ENCODE measurements around the gene IKZF5. TPM values are rescaled to one million over a fixed set of nuclear protein-coding genes. Genes with fewer than 3 reads are reported as not detected.

The IKZF5 gene
- total and polyA plus RNA-seq, 4 donors, result 8.4 to 22.8 (median 17.0) TPM

- no peak overlapping the region for H3K27ac ChIP-seq (ENCODE audit: low read depth, low read length)
- H3K27me3 ChIP-seq (ENCODE audit: control insufficient read depth, insufficient read depth, low read length), result no peaks in the 10 kb centered on the region
- no peaks in the 10 kb centered on the region for H3K4me1 ChIP-seq (ENCODE audit: control insufficient read depth, insufficient read depth, low read length)
- peaks cover 8% of the 10 kb centered on the region for H3K36me3 ChIP-seq (ENCODE audit: control insufficient read depth, insufficient read depth, low read length)
- WGBS (ENCODE audit: insufficient coverage), result 75% methylated on average over 4 of the region's 9 CpGs
- no peaks in the 10 kb centered on the region for H3K9me3 ChIP-seq (ENCODE audit: control insufficient read depth, insufficient read depth, low read length)
- H3K4me3 ChIP-seq (ENCODE audit: low read depth, low read length), result no peak overlapping the region
- no peak for DNase-seq (ENCODE audit: low read depth in 4 of 6, low spot score in 6 of 6)
Measured at GRCh38 chr10:123017421-123018165, 9.0 kb upstream of the IKZF5 start.

GRCh38 chr10:123016228-123016627 is 7.6 kb upstream of the IKZF5 start:
- 97% methylated on average over 3 of the region's 4 CpGs for WGBS (ENCODE audit: insufficient coverage)
- DNase-seq (ENCODE audit: low read depth in 4 of 6, low spot score in 6 of 6), result no peak
- H3K36me3 ChIP-seq (ENCODE audit: control insufficient read depth, insufficient read depth, low read length), result peaks cover 12% of the 10 kb centered on the region
- H3K4me3 ChIP-seq (ENCODE audit: low read depth, low read length), result no peak overlapping the region
- no peak overlapping the region for H3K27ac ChIP-seq (ENCODE audit: low read depth, low read length)
- no peaks in the 10 kb centered on the region for H3K9me3 ChIP-seq (ENCODE audit: control insufficient read depth, insufficient read depth, low read length)
- no peaks in the 10 kb centered on the region for H3K4me1 ChIP-seq (ENCODE audit: control insufficient read depth, insufficient read depth, low read length)
- H3K27me3 ChIP-seq (ENCODE audit: control insufficient read depth, insufficient read depth, low read length), result no peaks in the 10 kb centered on the region

- Histone ChIP-seq H3K36me3 (ENCODE audit: control insufficient read depth, insufficient read depth, low read length) (peaks cover 12% of the 10 kb centered on the region), H3K4me1 (ENCODE audit: control insufficient read depth, insufficient read depth, low read length) (no peaks in the 10 kb centered on the region), H3K9me3 (ENCODE audit: control insufficient read depth, insufficient read depth, low read length) (no peaks in the 10 kb centered on the region), H3K27me3 (ENCODE audit: control insufficient read depth, insufficient read depth, low read length) (no peaks in the 10 kb centered on the region), H3K4me3 (ENCODE audit: low read depth, low read length) (no peak overlapping the region), H3K27ac (ENCODE audit: low read depth, low read length) (no peak overlapping the region)
- 100% methylated on average over 2 of the region's 2 CpGs for WGBS (ENCODE audit: insufficient coverage)
- DNase-seq (ENCODE audit: low read depth in 4 of 6, low spot score in 6 of 6), result no peak
Measured at GRCh38 chr10:123014772-123015171, 6.2 kb upstream of the IKZF5 start.

DNA sequence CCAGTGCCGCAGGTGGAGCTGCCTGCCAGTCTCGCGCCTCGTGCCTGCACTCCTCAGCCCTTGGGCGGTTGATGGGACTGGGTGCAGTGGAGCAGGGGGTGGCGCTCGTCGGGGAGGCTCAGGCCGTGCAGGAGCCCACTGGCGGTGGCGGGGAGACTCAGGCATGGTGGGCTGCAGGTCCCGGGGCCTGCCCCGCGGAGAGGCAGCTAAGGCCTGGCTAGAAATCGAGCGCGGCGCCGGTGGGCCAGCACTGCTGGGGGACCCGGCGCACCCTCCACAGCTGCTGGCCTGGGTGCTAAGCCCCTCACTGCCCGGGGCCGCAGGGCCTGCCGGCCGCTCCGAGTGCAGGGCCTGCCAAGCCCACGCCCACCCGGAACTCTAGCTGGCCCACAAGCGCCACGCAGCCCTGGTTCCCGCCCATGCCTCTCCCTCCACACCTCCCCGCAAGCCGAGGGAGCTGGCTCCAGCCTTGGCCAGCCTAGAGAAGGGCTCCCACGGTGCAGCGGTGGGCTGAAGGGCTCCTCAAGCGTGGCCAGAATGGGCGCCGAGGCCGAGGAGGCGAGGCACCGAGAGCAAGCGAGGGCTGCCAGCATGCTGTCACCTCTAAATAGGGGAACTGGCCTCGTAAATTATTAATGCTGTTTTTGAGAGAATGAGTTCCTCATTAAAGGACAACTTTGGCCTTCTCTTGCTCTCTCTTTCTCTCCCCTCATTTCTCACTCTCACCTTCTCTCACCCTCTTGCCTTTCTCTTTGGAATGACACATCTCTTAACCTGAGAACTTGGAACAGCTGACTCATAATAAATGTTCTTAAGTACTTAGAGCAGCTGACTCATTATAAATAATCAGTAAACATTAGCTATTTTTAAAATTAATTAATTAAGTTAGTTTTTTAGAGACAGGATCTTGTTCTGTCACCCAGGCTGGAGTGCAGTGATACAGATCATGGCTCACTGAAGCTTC is 5.1 kb upstream of the IKZF5 start:
- H3K4me1 ChIP-seq (ENCODE audit: control insufficient read depth, insufficient read depth, low read length), result peaks cover 3% of the 10 kb centered on the region
- no peak overlapping the region for H3K4me3 ChIP-seq (ENCODE audit: low read depth, low read length)
- no peaks in the 10 kb centered on the region for H3K27me3 ChIP-seq (ENCODE audit: control insufficient read depth, insufficient read depth, low read length)
- no peak for DNase-seq (ENCODE audit: low read depth in 4 of 6, low spot score in 6 of 6)
- WGBS (ENCODE audit: insufficient coverage), result 98% methylated on average over 38 of the region's 43 CpGs
- no peaks in the 10 kb centered on the region for H3K9me3 ChIP-seq (ENCODE audit: control insufficient read depth, insufficient read depth, low read length)
- peaks cover 12% of the 10 kb centered on the region for H3K36me3 ChIP-seq (ENCODE audit: control insufficient read depth, insufficient read depth, low read length)
- no peak overlapping the region for H3K27ac ChIP-seq (ENCODE audit: low read depth, low read length)

- H3K36me3 ChIP-seq (ENCODE audit: control insufficient read depth, insufficient read depth, low read length), result peaks cover 15% of the 10 kb centered on the region
- no peaks in the 10 kb centered on the region for H3K27me3 ChIP-seq (ENCODE audit: control insufficient read depth, insufficient read depth, low read length)
- 100% methylated on average over 1 of the region's 3 CpGs for WGBS (ENCODE audit: insufficient coverage)
- peaks cover 3% of the 10 kb centered on the region for H3K4me1 ChIP-seq (ENCODE audit: control insufficient read depth, insufficient read depth, low read length)
- no peaks in the 10 kb centered on the region for H3K9me3 ChIP-seq (ENCODE audit: control insufficient read depth, insufficient read depth, low read length)
- no peak for DNase-seq (ENCODE audit: low read depth in 4 of 6, low spot score in 6 of 6)
- no peak overlapping the region for H3K4me3 ChIP-seq (ENCODE audit: low read depth, low read length)
- H3K27ac ChIP-seq (ENCODE audit: low read depth, low read length), result no peak overlapping the region
Measured at GRCh38 chr10:123011987-123012386, 3.4 kb upstream of the IKZF5 start.

GRCh38 chr10:123009105-123009820 is 668 bp upstream of the IKZF5 start:
- peak overlapping the region; percentile 78 for H3K27ac ChIP-seq (ENCODE audit: low read depth, low read length)
- under 1% methylated on average over 33 of the region's 34 CpGs for WGBS (ENCODE audit: insufficient coverage)
- peak in 2 of 6 donors; percentile 8 to 21 for DNase-seq (ENCODE audit: low read depth in 4 of 6, low spot score in 6 of 6)
- H3K9me3 ChIP-seq (ENCODE audit: control insufficient read depth, insufficient read depth, low read length), result no peaks in the 10 kb centered on the region
- peaks cover 3% of the 10 kb centered on the region for H3K4me1 ChIP-seq (ENCODE audit: control insufficient read depth, insufficient read depth, low read length)
- H3K36me3 ChIP-seq (ENCODE audit: control insufficient read depth, insufficient read depth, low read length), result peaks cover 15% of the 10 kb centered on the region
- peak overlapping the region; percentile 79 for H3K4me3 ChIP-seq (ENCODE audit: low read depth, low read length)
- no peaks in the 10 kb centered on the region for H3K27me3 ChIP-seq (ENCODE audit: control insufficient read depth, insufficient read depth, low read length)

- no peaks in the 10 kb centered on the region for H3K27me3 ChIP-seq (ENCODE audit: control insufficient read depth, insufficient read depth, low read length)
- peaks cover 3% of the 10 kb centered on the region for H3K4me1 ChIP-seq (ENCODE audit: control insufficient read depth, insufficient read depth, low read length)
- peak overlapping the region; percentile 79 for H3K27ac ChIP-seq (ENCODE audit: low read depth, low read length)
- peak; percentile 1 to 67 (median 20) for DNase-seq (ENCODE audit: low read depth in 4 of 6, low spot score in 6 of 6)
- WGBS (ENCODE audit: insufficient coverage), result 2% methylated on average over 23 of the region's 30 CpGs
- no peaks in the 10 kb centered on the region for H3K9me3 ChIP-seq (ENCODE audit: control insufficient read depth, insufficient read depth, low read length)
- peaks cover 8% of the 10 kb centered on the region for H3K36me3 ChIP-seq (ENCODE audit: control insufficient read depth, insufficient read depth, low read length)
- peak overlapping the region; percentile 79 for H3K4me3 ChIP-seq (ENCODE audit: low read depth, low read length)
Measured at GRCh38 chr10:123007558-123008354, 839 bp downstream of the IKZF5 start.

DNA sequence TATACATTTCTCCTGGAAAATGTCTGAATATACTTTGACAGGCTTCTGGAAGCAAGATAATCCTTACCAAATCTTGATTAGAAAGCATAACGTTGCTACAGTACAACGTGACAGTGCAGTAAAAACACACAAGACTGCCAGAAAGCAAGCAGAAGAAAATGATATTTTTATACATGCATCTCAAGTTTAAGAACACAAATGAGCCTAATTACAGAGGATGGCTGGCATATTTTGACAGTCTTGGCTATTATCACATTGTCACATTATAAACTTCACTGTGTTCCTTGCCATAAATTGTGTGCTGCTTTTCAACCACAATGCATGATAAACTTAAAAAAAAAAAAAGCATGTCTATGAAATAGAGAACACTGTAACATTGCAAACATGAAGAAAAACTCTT is 4.3 kb downstream of the IKZF5 start:
- Histone ChIP-seq H3K4me3 (ENCODE audit: low read depth, low read length) (no peak overlapping the region), H3K4me1 (ENCODE audit: control insufficient read depth, insufficient read depth, low read length) (peaks cover under 1% of the 10 kb centered on the region), H3K36me3 (ENCODE audit: control insufficient read depth, insufficient read depth, low read length) (peaks cover 3% of the 10 kb centered on the region), H3K9me3 (ENCODE audit: control insufficient read depth, insufficient read depth, low read length) (no peaks in the 10 kb centered on the region), H3K27me3 (ENCODE audit: control insufficient read depth, insufficient read depth, low read length) (no peaks in the 10 kb centered on the region), H3K27ac (ENCODE audit: low read depth, low read length) (no peak overlapping the region)
- no CpG with 5 or more reads among the region's 2 CpGs for WGBS (ENCODE audit: insufficient coverage)
- DNase-seq (ENCODE audit: low read depth in 4 of 6, low spot score in 6 of 6), result peak in 1 of 6 donors; percentile 82

- Histone ChIP-seq H3K27ac (ENCODE audit: low read depth, low read length) (no peak overlapping the region), H3K36me3 (ENCODE audit: control insufficient read depth, insufficient read depth, low read length) (peaks cover 3% of the 10 kb centered on the region), H3K4me3 (ENCODE audit: low read depth, low read length) (no peak overlapping the region), H3K27me3 (ENCODE audit: control insufficient read depth, insufficient read depth, low read length) (no peaks in the 10 kb centered on the region), H3K4me1 (ENCODE audit: control insufficient read depth, insufficient read depth, low read length) (no peaks in the 10 kb centered on the region), H3K9me3 (ENCODE audit: control insufficient read depth, insufficient read depth, low read length) (no peaks in the 10 kb centered on the region)
- WGBS (ENCODE audit: insufficient coverage), result 100% methylated on average over 1 of the region's 2 CpGs
- DNase-seq (ENCODE audit: low read depth in 4 of 6, low spot score in 6 of 6), result no peak
Measured at GRCh38 chr10:123001370-123001769, 7.2 kb downstream of the IKZF5 start.

All from spinal cord (tissue), 10 donors.